Measurements from ENCODE around the gene MFNG.
A peak's percentile ranks its signal among the peaks of the same experiment; 100 is the strongest.

Gene MFNG

DNA sequence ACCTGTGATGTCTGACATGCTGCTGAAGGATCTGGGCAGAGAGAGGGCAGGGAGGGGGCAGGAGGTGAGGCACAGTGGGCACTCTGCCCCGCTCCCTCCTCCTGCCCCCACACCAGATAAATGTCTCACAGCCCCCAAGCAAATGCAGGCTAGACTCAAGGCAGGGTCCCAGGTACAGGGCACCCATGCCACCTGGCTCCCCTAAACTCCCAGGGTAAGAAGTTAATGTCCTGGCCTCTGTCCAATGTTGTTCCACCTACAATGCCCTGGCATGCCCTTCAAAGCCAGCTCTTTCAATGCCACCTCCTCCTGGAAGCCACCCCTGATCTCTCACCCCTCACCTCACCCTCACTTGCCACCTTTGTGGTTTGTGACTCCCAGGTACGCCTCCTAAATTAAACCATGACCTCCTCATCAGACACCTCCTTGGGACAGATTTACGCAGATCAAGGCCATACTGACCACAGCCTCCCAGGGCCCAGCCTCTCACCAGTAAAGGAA is 17.0 kb upstream of the MFNG start:
- no peak for TF ChIP-seq Cebpa-rat (IDR thresholded peaks at IDR 0.05)
- Histone ChIP-seq H3K36me3 (no peaks in the 10 kb centered on the region), H3K9me3 (no peaks in the 10 kb centered on the region), H3K4me3 (no peak overlapping the region), H3K9ac (no peak overlapping the region), H3K4me2 (no peak overlapping the region), H3K27me3 (no peaks in the 10 kb centered on the region), H3K27ac (no peak overlapping the region), H4K20me1 (no peaks in the 10 kb centered on the region), H3K4me1 (peaks cover 16% of the 10 kb centered on the region)

DNA sequence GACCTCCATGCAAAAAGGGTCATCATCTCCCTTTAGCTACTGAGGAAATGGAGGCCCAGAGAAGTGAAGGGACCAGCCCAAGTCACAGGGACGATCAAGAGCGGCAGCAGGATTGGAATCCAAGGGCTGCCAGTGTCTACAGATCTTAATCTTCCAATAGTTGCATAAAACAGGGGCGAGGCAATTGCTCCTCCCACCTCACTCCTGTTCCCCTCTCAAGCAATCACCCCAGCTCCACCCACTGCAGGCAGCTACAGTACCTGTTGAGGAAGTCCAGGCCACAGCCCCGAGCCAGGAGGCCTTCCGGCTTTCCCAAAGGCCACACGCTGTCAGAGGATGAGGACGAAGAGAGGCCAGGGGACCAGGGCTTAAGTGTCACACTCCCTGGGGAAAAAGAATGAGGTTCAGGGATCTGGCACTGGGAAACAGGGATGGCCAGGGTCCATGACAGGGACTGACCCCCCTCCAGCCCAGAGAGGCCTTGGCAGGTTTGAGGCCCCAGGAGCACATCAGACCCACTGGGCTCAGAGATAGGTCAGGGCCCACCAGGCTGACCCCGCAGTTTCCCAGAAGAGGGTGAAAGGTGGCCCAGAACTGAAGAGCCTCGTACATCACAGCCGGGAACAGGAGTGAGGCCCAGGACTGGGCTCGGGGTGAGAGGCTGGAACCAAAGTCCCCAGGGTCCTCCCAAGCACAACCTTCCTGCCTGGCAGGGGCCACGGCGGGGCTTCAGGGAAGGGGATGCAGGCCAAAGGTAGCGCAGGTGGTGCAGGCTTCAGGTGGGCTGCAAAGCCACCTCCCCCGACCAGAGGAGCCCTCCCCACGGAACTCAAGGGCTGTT is 16.4 kb upstream of the MFNG start:
- Histone ChIP-seq H3K4me2 (no peak overlapping the region), H3K27ac (no peak overlapping the region), H3K9me3 (no peaks in the 10 kb centered on the region), H3K4me3 (no peak overlapping the region), H3K27me3 (no peaks in the 10 kb centered on the region), H4K20me1 (no peaks in the 10 kb centered on the region), H3K4me1 (peaks cover 20% of the 10 kb centered on the region), H3K36me3 (no peaks in the 10 kb centered on the region), H3K9ac (no peak overlapping the region)
- TF ChIP-seq Cebpa-rat (IDR thresholded peaks at IDR 0.05), result no peak

DNA sequence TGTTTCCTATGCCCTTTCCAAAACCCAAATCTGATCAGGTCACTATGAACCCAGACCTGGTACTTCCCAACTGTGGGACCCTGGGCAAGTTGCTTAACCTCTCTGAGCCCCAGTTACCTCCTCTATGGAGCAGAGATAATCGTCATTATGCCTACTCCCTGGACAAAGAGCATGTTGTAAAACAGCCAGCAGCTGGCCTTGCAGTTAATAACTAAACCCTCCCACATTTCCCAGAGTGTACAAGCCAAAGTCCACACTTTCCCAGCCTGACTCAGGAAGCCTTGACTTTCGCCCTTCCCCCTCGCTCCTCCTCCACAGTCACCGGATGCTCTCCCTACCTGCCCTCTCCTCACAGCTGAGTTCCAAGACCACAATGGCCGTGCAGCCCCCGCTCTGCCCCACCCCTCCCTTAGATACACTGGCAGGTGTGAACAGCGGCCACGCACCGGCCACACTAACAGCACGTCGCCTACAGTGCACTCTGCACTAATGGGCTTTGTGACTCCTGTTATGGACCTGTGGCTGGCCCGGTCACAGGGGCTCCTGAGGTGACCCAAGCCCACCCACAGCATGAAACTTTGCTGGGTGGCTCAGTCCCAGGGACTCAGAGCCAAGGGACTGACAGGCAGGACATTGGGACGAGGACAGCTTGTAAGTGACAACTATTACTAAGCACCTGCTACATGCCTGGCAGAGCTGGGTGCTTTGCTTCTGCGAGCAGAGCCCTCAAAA is 15.6 kb upstream of the MFNG start:
- no peak overlapping the region for H3K9ac ChIP-seq
- H3K27me3 ChIP-seq, result no peaks in the 10 kb centered on the region
- H3K27ac ChIP-seq, result no peak overlapping the region
- H3K4me3 ChIP-seq, result no peak overlapping the region
- peaks cover 20% of the 10 kb centered on the region for H3K4me1 ChIP-seq
- no peaks in the 10 kb centered on the region for H3K36me3 ChIP-seq
- H3K9me3 ChIP-seq, result no peaks in the 10 kb centered on the region
- no peaks in the 10 kb centered on the region for H4K20me1 ChIP-seq
- H3K4me2 ChIP-seq, result no peak overlapping the region
- TF ChIP-seq Cebpa-rat (IDR thresholded peaks at IDR 0.05), result no peak

DNA sequence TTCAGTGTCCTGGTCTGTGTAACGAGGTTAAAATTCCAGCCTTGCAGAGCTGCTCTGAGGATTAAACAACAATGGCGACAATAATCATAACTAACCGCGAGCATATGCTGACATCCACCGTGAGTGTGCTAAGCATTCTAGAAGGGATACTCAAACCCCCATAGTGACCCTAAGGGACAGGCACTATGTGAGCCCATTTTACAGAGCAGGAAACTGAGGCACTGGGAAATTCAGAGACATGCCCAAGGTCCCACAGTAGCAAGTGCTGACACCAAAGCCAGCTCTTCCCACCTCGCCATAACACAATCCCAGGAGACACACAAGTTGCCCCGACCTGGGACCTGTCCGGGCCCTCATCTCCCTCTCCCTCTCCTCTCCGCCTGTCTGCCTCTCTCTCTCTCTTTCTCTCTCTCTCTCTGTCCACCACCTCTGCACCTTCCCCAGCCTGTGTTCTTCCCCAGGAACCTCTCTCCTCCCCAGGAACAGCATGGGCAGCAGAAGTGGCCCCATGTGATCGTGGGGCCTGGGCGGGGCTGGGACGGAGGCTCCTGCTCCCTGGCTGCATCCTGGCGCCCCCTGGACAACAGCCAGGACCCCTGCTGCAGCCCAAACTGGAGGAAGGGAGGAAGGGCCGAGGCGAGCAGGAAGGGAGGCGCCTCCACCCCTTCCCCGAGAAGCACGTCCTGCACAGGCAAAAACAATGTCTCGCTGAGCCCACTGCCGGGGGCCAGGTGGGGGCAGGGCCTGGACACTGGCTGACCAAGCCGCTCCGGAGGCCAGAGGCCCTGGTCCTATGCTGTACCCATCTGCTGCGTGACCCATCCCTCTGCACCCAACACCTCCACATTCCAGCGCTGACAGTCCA is 14.8 kb upstream of the MFNG start:
- H4K20me1 ChIP-seq, result no peaks in the 10 kb centered on the region
- no peak overlapping the region for H3K9ac ChIP-seq
- no peaks in the 10 kb centered on the region for H3K27me3 ChIP-seq
- H3K4me3 ChIP-seq, result no peak overlapping the region
- no peaks in the 10 kb centered on the region for H3K36me3 ChIP-seq
- peaks cover 20% of the 10 kb centered on the region for H3K4me1 ChIP-seq
- TF ChIP-seq Cebpa-rat (IDR thresholded peaks at IDR 0.05), result no peak
- H3K27ac ChIP-seq, result no peak overlapping the region
- no peaks in the 10 kb centered on the region for H3K9me3 ChIP-seq
- H3K4me2 ChIP-seq, result no peak overlapping the region

DNA sequence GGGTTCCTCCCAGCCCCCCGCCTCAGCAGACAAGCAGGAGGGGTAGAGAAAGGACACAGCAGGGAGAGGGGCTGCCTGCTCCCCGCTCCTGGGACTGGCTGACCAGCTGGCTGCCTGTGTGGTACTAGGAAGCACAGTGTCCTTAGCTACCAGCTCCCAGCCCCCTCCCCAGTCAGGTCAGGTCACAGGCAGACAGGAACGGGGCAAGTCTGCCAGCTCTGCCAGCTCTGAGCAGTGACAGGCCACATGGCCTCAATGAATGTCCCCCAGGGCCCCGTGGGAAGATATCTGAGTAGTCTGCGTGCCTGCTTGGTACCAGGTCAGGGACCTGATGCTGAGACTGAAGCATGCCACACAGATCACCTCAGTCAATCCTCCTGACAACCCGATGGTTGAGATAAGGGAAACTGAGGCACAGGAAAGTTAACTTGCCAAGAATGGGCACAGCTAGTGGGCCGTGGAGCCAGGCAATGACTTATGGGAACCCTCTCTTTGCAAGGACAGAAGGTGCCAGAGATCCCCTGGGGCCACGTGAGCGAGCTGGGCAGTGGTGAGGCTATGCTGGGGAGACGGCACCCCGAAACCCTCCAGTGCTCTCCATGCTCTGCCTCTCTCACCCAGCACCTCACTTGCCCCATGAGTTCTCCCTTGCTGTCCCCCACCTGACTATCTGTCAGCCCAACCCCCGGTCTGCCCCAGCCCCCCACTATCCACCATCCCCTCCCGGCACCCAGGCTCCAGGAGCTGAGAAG is 13.8 kb upstream of the MFNG start:
- Histone ChIP-seq H4K20me1 (no peaks in the 10 kb centered on the region), H3K27me3 (no peaks in the 10 kb centered on the region), H3K36me3 (no peaks in the 10 kb centered on the region), H3K9ac (no peak overlapping the region), H3K27ac (no peak overlapping the region), H3K9me3 (no peaks in the 10 kb centered on the region), H3K4me3 (no peak overlapping the region), H3K4me1 (peaks cover 20% of the 10 kb centered on the region), H3K4me2 (no peak overlapping the region; the same call in 1 of the 2 replicates)
- TF ChIP-seq Cebpa-rat (IDR thresholded peaks at IDR 0.05), result no peak

DNA sequence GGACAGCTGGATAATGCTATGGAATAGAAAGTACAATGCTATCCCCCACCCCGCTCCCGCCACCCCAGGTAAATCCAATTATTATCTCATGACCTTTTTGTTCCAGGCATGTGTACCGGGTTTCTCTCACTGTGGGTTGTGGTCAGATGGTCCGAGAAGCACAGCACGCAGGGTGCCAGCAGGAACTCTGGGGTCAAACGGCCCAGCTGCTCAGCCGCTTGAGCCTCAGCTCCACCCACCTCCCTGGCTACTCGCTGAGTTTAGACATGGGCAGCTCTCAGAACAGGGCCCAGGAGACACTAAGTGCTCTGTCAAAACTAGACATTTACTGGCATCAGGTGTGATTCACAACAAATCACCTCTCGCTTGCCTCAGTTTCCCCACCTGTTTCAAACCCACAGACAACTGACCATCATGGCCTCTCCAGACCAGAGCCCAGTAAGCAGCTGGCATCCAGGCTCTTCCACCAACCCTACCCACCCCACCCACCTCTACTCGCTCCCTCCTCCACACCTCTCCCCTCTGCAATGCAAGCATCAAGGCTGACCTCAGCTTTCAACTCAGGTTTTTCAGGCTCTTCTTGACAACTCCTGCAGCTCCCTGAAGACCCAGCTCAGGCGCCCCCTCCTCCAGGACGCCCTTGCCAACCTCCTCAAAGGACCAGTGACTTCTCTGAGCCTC is 13.0 kb upstream of the MFNG start:
- no peaks in the 10 kb centered on the region for H3K27me3 ChIP-seq
- no peak overlapping the region for H3K27ac ChIP-seq
- no peaks in the 10 kb centered on the region for H4K20me1 ChIP-seq
- peaks cover 21% of the 10 kb centered on the region for H3K4me1 ChIP-seq
- H3K9me3 ChIP-seq, result no peaks in the 10 kb centered on the region
- H3K9ac ChIP-seq, result no peak overlapping the region
- no peak overlapping the region; the same call in 1 of the 2 replicates for H3K4me2 ChIP-seq
- TF ChIP-seq Cebpa-rat (IDR thresholded peaks at IDR 0.05), result no peak
- no peaks in the 10 kb centered on the region for H3K36me3 ChIP-seq
- H3K4me3 ChIP-seq, result no peak overlapping the region

DNA sequence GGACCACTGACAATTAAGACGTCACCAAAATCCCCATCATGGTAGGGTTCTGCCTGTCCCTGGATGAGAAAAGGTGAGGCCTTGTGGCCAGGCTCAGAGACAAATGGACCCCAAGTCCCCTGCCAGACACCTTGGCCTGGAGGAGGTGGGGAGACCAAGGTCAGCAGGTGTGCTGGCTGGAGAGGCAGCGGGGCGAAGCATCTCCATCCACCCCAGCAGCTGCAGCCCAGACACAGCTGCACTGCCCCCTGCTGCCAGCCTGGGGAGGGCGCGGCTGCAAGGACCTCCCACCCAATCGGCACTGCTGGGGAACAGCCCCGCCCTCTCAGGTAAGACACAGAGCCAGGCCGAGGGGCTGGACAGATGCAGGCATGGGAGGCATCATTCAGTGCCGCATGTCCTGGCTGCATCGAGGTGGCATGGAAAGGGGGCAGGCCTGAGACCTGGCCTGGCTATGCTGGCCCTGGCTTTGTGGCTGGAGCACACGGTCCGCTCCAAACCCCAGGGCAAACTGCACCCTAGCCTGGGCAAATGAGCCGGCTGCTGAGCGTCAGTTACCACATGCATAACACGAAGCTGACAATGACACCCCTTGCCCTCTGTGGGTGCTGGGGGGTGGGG is 12.2 kb upstream of the MFNG start:
- no peaks in the 10 kb centered on the region for H3K27me3 ChIP-seq
- no peaks in the 10 kb centered on the region for H4K20me1 ChIP-seq
- TF ChIP-seq Cebpa-rat (IDR thresholded peaks at IDR 0.05), result no peak
- no peaks in the 10 kb centered on the region for H3K36me3 ChIP-seq
- H3K4me1 ChIP-seq, result peaks cover 28% of the 10 kb centered on the region
- H3K27ac ChIP-seq, result no peak overlapping the region
- H3K4me2 ChIP-seq, result peak overlapping the region; percentile 24; the same call in 1 of the 2 replicates
- no peak overlapping the region for H3K9ac ChIP-seq
- no peak overlapping the region for H3K4me3 ChIP-seq
- no peaks in the 10 kb centered on the region for H3K9me3 ChIP-seq

DNA sequence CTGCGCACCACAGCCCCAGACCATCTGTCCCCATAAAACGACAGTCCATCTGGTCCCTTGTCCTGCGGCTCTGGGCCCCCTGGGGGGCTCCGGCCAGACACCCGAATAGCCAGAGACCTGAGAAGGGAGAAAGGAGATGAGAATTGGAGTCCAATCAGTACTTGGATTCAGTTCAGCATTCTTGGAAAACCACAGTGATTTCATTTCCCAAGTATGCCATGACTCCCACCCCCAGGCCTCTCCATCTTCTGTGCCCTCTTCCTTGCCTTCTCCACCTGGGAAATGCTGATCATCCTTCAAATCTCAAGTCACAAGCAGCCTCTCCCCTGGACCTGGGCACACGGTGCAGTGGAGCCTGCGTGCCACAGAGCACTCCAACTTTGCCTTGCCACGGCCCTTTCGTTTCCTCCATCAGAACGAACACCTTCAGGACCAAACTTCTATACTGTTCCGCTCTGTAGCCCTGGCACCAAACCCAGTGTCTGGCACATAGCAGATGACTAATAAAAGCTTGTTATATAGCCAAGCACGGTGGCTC is 10.9 kb upstream of the MFNG start:
- Histone ChIP-seq H4K20me1 (no peaks in the 10 kb centered on the region), H3K27ac (no peak overlapping the region), H3K4me1 (peaks cover 35% of the 10 kb centered on the region), H3K9me3 (no peaks in the 10 kb centered on the region), H3K4me2 (no peak overlapping the region), H3K9ac (no peak overlapping the region), H3K4me3 (no peak overlapping the region), H3K36me3 (no peaks in the 10 kb centered on the region), H3K27me3 (no peaks in the 10 kb centered on the region)
- no peak for TF ChIP-seq Cebpa-rat (IDR thresholded peaks at IDR 0.05)
